IMR-90 (cell line): ENCODE data around the gene MADCAM1. TPM values are rescaled to one million over a fixed set of nuclear protein-coding genes. Genes with fewer than 3 reads are reported as not detected.

Experiments
- ATAC-seq: fragments of 200-7000 bp; cut with Tn5 transposase; 2 replicates; pipeline ENCODE4 v1.9.1; 2020; ENCODE audit warnings: low read depth, mild to moderate bottlenecking, moderate library complexity
- BruUV-seq: library from RNA; stranded (reverse); fragments of 400-500 nt; replicated peaks from 2 replicates; lab custom pipeline; 2021; lab: Mats Ljungman, UMichigan
- CTCF ChIA-PET: fragments of 300-600 bp; formaldehyde crosslinking; extraction: SDS; loops from one replicate; lab custom pipeline; 2021; ENCODE audit warnings: antibody characterized with exemption; lab: Yijun Ruan, JAX
- POLR2A ChIA-PET: fragments of 300-600 bp; sonication (Branson Sonifier 250); formaldehyde crosslinking; loops from one replicate; lab custom pipeline; 2022; ENCODE audit warnings: antibody characterized with exemption; ENCODE audit not compliant: unreplicated experiment; lab: Charles Lee
- DNase-seq: peaks from one replicate; pipeline ENCODE4 v3.0.0; 2013
- H2AFZ ChIP-seq: replicated peaks from 2 replicates; pipeline ENCODE3; 2013; ENCODE audit warnings: low read length, mild to moderate bottlenecking; ENCODE audit not compliant: poor library complexity
- H2AK5ac ChIP-seq: 2 replicates; pipeline ENCODE4 v1.6.1; 2013; ENCODE audit warnings: low read depth, low read length, inconsistent platforms
- H2AK9ac ChIP-seq: replicated peaks from 2 replicates; pipeline ENCODE3; 2013; ENCODE audit warnings: mild to moderate bottlenecking, low read depth, low read length, moderate library complexity; ENCODE audit not compliant: poor library complexity
- H2BK120ac ChIP-seq: 2 replicates; pipeline ENCODE4 v1.6.1; 2013; ENCODE audit warnings: low read depth, low read length, inconsistent platforms
- H2BK15ac ChIP-seq: 3 replicates; pipeline ENCODE4 v1.6.1; 2013; ENCODE audit warnings: low read depth, low read length, inconsistent platforms
- H2BK20ac ChIP-seq: 2 replicates; pipeline ENCODE4 v1.6.1; 2013; ENCODE audit warnings: low read depth, mild to moderate bottlenecking, inconsistent platforms, low read length, moderate library complexity
- H2BK5ac ChIP-seq: 2 replicates; pipeline ENCODE4 v1.6.1; 2013; ENCODE audit warnings: mild to moderate bottlenecking, low read depth, low read length, inconsistent platforms; ENCODE audit not compliant: poor library complexity, severe bottlenecking
- H3K14ac ChIP-seq: replicated peaks from 2 replicates; pipeline ENCODE4 v1.6.1; 2013; ENCODE audit warnings: low read depth, low read length, inconsistent platforms
- H3K18ac ChIP-seq: 2 replicates; pipeline ENCODE4 v1.6.1; 2013; ENCODE audit warnings: low read depth, low read length, control low read depth
- H3K23ac ChIP-seq: 2 replicates; pipeline ENCODE4 v1.6.1; 2013; ENCODE audit warnings: low read depth, low read length, inconsistent platforms
- H3K27ac ChIP-seq: 2 replicates; pipeline ENCODE4 v1.5.1; 2013; ENCODE audit warnings: mild to moderate bottlenecking, control low read depth, low read length; ENCODE audit not compliant: insufficient read depth
- H3K27me3 ChIP-seq: 2 replicates; pipeline ENCODE4 v1.6.1; 2013; ENCODE audit warnings: low read length; ENCODE audit not compliant: control insufficient read depth, insufficient read depth
- H3K36me3 ChIP-seq: 2 replicates; pipeline ENCODE4 v1.6.1; 2013; ENCODE audit warnings: low read length, mixed read lengths; ENCODE audit not compliant: control insufficient read depth, insufficient read depth
- H3K4ac ChIP-seq: 2 replicates; pipeline ENCODE4 v1.6.1; 2013; ENCODE audit warnings: low read depth, low read length, inconsistent platforms
- H3K4me1 ChIP-seq: 2 replicates; pipeline ENCODE4 v1.6.1; 2013; ENCODE audit warnings: low read length, mixed read lengths; ENCODE audit not compliant: control insufficient read depth, insufficient read depth
- H3K4me2 ChIP-seq: 2 replicates; pipeline ENCODE4 v1.6.1; 2013; ENCODE audit warnings: low read depth, mild to moderate bottlenecking, control low read depth, low read length, moderate library complexity
- H3K4me3 ChIP-seq: 2 replicates; pipeline ENCODE4 v1.5.1; 2013; ENCODE audit warnings: low read depth, mild to moderate bottlenecking, control low read depth, low read length, moderate library complexity; ENCODE audit not compliant: insufficient read depth
- H3K56ac ChIP-seq: 2 replicates; pipeline ENCODE4 v1.6.1; 2013; ENCODE audit warnings: low read length, inconsistent platforms; ENCODE audit not compliant: insufficient read depth; ENCODE audit errors: extremely low read depth
- H3K79me1 ChIP-seq, 2 experiments: 2 replicates each; pipeline ENCODE4 v1.6.1; 2013; ENCODE audit warnings: low read length in 2 of 2, inconsistent platforms in 1 of 2, low read depth in 1 of 2
- H3K9ac ChIP-seq: 2 replicates; pipeline ENCODE4 v1.6.1; 2013; ENCODE audit warnings: low read depth, low read length, control low read depth
- H3K9me1 ChIP-seq: 2 replicates; pipeline ENCODE4 v1.6.1; 2013; ENCODE audit warnings: low read length, inconsistent platforms; ENCODE audit not compliant: insufficient read depth
- H3K9me3 ChIP-seq: 2 replicates; pipeline ENCODE4 v1.6.1; 2013; ENCODE audit warnings: low read length; ENCODE audit not compliant: control insufficient read depth, insufficient read depth
- H4K20me1 ChIP-seq: 2 replicates; pipeline ENCODE4 v1.6.1; 2013; ENCODE audit warnings: low read length, inconsistent platforms; ENCODE audit not compliant: insufficient read depth
- H4K5ac ChIP-seq: 2 replicates; pipeline ENCODE4 v1.6.1; 2013; ENCODE audit warnings: mild to moderate bottlenecking, low read depth, low read length, control low read depth
- H4K8ac ChIP-seq, 2 experiments: 2 replicates each; pipeline ENCODE4 v1.6.1; 2013; ENCODE audit warnings: low read depth in 2 of 2, low read length in 2 of 2, control low read depth in 1 of 2, inconsistent platforms in 1 of 2
- H4K91ac ChIP-seq: 2 replicates; pipeline ENCODE4 v1.6.1; 2013; ENCODE audit warnings: low read depth, low read length, inconsistent platforms; ENCODE audit not compliant: insufficient read depth
- MAFK ChIP-seq: IDR thresholded peaks from 2 replicates; pipeline ENCODE4 v1.6.1; 2012; ENCODE audit warnings: low read depth, low read length, improper control_type of control experiment
- MAZ ChIP-seq: IDR thresholded peaks from 2 replicates; pipeline ENCODE4 v1.6.1; 2012; ENCODE audit warnings: low read depth, mild to moderate bottlenecking, low read length, improper control_type of control experiment, moderate library complexity, borderline replicate concordance
- MXI1 ChIP-seq: IDR thresholded peaks from 2 replicates; pipeline ENCODE4 v1.6.1; 2012; ENCODE audit warnings: low read depth, mild to moderate bottlenecking, low read length, moderate library complexity, borderline replicate concordance
- RAD21 ChIP-seq: IDR thresholded peaks from 2 replicates; pipeline ENCODE4 v1.6.1; 2012; ENCODE audit warnings: low read length, improper control_type of control experiment
- RCOR1 ChIP-seq: IDR thresholded peaks from 2 replicates; pipeline ENCODE4 v1.6.1; 2012; ENCODE audit warnings: mild to moderate bottlenecking, low read length, improper control_type of control experiment; ENCODE audit not compliant: insufficient replicate concordance
- RFX5 ChIP-seq: IDR thresholded peaks from 2 replicates; pipeline ENCODE4 v1.8.0; 2012; ENCODE audit warnings: low read depth, mild to moderate bottlenecking, low read length, moderate library complexity
- SMC3 ChIP-seq: fragments of 150-350 bp; IDR thresholded peaks from 2 replicates; pipeline ENCODE4 v1.6.1; 2016; ENCODE audit warnings: low read depth, mild to moderate bottlenecking, antibody characterized with exemption, low read length, moderate library complexity
- WGBS, 2 experiments: methylation state at CpG; one replicate each; pipeline versions ENCODE4 v1.1.5 to v1.1.7; 2013; ENCODE audit warnings: missing lambda C conversion rate in 2 of 2; ENCODE audit not compliant: insufficient read length in 1 of 2; ENCODE audit errors: extremely low coverage in 2 of 2; 5-methylcytosine and 5-hydroxymethylcytosine counted together
- dilution Hi-C: fragments of 300-500 bp; cut with HindIII; formaldehyde crosslinking; loops from one replicate; pipeline ENCODE4 v1.14.3; 2018; ENCODE audit warnings: low sequenced_read_pairs; ENCODE audit not compliant: unreplicated experiment
- in situ Hi-C: fragments of 300-500 bp; cut with MboI; formaldehyde crosslinking; loops from 3 replicates; pipeline ENCODE4 v1.14.3; 2019; ENCODE audit warnings: low sequenced_read_pairs, inconsistent platforms, mixed read lengths
- intact Hi-C: fragments of 100-400 bp; cut with micrococcal nuclease; formaldehyde crosslinking; loops from 2 replicates; pipeline ENCODE4 v1.10.0; 2022
- polyA plus RNA-seq, 3 experiments: library from polyadenylated mRNA; depleted of rRNA; stranded (reverse); fragments of >200 nt; gene quantifications; 2 replicates each; pipeline ENCODE4 v1.2.3, GENCODE V29; 2012; ENCODE audit warnings: low replicate concordance in 1 of 3
- total RNA-seq: library from RNA; depleted of rRNA; stranded (reverse); fragments of >200 nt; gene quantifications from 2 replicates; pipeline ENCODE4 v1.2.3, GENCODE V29; 2012
- TF ChIP-seq, protein P1 (sequence below): conservative IDR thresholded peaks from 2 replicates; pipeline ENCODE4 v1.5.1; 2012; ENCODE audit warnings: mild to moderate bottlenecking, low read depth, low read length, improper control_type of control experiment

The MADCAM1 gene
- total and polyA plus RNA-seq, 2 of the 4 experiments (the other 2 are of a cell fraction): 0.24 TPM; not detected in 1

DNA sequence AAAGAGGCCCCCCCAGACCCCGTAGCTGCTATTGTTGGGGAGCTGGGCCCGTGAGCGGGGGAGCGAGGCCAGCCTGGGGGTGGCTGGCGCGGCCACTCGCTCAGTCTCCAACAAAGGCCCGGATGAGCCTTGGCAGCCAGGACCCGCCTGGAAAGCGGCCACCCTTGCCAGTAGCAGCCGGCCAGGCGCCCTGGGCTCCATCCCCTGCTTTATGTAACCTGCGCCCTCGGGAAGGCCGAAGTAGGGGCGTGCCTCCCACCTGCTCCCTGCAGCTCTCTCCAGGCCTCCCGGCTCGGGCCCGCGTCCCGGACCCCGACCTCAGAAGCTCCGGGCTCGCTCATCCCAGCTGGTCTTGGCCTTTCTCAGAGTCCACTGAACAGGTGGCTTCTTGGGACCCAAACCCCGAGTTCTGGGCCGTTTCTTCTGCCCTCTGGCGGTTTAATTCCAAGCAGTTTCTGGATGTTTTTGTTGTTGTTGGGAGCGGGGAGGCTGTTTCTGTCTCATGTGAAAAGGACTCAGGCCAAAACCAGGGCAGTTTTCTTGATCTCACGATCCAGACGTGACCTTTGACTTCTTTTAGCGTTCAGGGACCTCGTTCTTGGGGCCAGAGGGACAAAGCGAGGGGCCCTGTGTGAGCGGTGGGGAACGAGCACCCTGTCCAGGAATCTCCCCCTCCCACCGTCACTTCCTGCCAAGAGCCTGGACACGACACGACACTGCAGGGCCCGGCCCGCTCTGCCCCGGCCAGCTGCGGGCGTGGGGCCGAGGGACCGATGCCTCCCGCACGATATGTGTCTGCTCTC is 36.5 kb downstream of the MADCAM1 start:
- peak overlapping the region; percentile 93 for H3K23ac ChIP-seq
- H4K8ac ChIP-seq: peak overlapping the region in 1 of 2 experiments; percentile 79; a peak in 2 of 4 replicates
- ChIA-PET CTCF (interaction anchor here (0.6 to 2.0 kb wide), 3 partner anchors 8 to 22 kb away, joined by 3 to 11 read pairs (median 4); no protein-coding TSS in a partner anchor), POLR2A (no interaction called here)
- peak overlapping the region; percentile 90 for H3K4ac ChIP-seq
- H3K27ac ChIP-seq: peak overlapping the region; percentile 90
- peak overlapping the region; percentile 100 for H2AK9ac ChIP-seq
- peaks cover 4% of the 10 kb centered on the region; the same call in 1 of the 2 replicates for H3K9me1 ChIP-seq
- peak overlapping the region; percentile 92 for H3K9ac ChIP-seq
- H2BK5ac ChIP-seq: peak overlapping the region; percentile 86
- in situ Hi-C loops (no loop called here), intact Hi-C loops (loop anchor here (2.0 kb wide), 1 partner anchor 22 kb away; no protein-coding TSS in a partner anchor), dilution Hi-C loops (no loop called here)
- H3K56ac ChIP-seq: peak overlapping the region; percentile 61
- H3K79me1 ChIP-seq: peaks cover 5 to 47% of the 10 kb centered on the region in 2 experiments
- peak overlapping the region; percentile 76; the same call in 1 of the 2 replicates for H3K18ac ChIP-seq
- peak overlapping the region; percentile 94 for H3K4me3 ChIP-seq
- peak; percentile 10 for ATAC-seq
- H3K36me3 ChIP-seq: peaks cover 21% of the 10 kb centered on the region
- no peaks in the 10 kb centered on the region for H3K27me3 ChIP-seq
- TF ChIP-seq RAD21 (peak; percentile 42), RFX5 (no peak), SMC3 (peak; percentile 14; the same call in 1 of the 2 replicates), RCOR1 (no peak), MAFK (no peak), MAZ (peak; percentile 31; the same call in 1 of the 2 replicates), MXI1 (0 out of 2 replicates have a peak, but pooled peaks have one; percentile 39)
- TF ChIP-seq, protein P1, sequence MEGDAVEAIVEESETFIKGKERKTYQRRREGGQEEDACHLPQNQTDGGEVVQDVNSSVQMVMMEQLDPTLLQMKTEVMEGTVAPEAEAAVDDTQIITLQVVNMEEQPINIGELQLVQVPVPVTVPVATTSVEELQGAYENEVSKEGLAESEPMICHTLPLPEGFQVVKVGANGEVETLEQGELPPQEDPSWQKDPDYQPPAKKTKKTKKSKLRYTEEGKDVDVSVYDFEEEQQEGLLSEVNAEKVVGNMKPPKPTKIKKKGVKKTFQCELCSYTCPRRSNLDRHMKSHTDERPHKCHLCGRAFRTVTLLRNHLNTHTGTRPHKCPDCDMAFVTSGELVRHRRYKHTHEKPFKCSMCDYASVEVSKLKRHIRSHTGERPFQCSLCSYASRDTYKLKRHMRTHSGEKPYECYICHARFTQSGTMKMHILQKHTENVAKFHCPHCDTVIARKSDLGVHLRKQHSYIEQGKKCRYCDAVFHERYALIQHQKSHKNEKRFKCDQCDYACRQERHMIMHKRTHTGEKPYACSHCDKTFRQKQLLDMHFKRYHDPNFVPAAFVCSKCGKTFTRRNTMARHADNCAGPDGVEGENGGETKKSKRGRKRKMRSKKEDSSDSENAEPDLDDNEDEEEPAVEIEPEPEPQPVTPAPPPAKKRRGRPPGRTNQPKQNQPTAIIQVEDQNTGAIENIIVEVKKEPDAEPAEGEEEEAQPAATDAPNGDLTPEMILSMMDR: peak; percentile 60
- H3K14ac ChIP-seq: peak overlapping the region; percentile 83
- H3K9me3 ChIP-seq: no peaks in the 10 kb centered on the region
- H2AFZ ChIP-seq: peak overlapping the region; percentile 89
- no peak overlapping the region for H2BK20ac ChIP-seq
- H4K5ac ChIP-seq: peak overlapping the region; percentile 72; the same call in 1 of the 2 replicates
- peak overlapping the region; percentile 98 for H3K4me2 ChIP-seq
- peak; percentile 64 for DNase-seq
- peaks cover 8% of the 10 kb centered on the region for H3K4me1 ChIP-seq
- peak overlapping the region; percentile 40; the same call in 1 of the 2 replicates for H4K91ac ChIP-seq
- BruUV-seq: no TSS peak
- peak overlapping the region; percentile 93 for H2AK5ac ChIP-seq
- H2BK15ac ChIP-seq: no peak overlapping the region
- peaks cover 44% of the 10 kb centered on the region for H4K20me1 ChIP-seq
- no peak overlapping the region; the same call in 1 of the 2 replicates for H2BK120ac ChIP-seq
- 6% methylated on average over 9 of the region's 47 CpGs; no CpG with 5 or more reads in 1 of the 2 experiments for WGBS, 2 experiments
